Measurements from ENCODE around the gene MTHFS. TPM values are rescaled to one million over a fixed set of nuclear protein-coding genes. Genes with fewer than 3 reads are reported as not detected.

Gene MTHFS
- total and polyA plus RNA-seq, 5 donors from 2014 or later: 12.6 to 88.5 (median 78.7) TPM

GRCh38 chr15:79831604-79832003 lies 65.2 kb downstream of the MTHFS start:
- H3K27ac ChIP-seq (ENCODE audit: insufficient read depth, low read length, poor library complexity, severe bottlenecking): no peak overlapping the region
- no peak overlapping the region for H3K4me3 ChIP-seq (ENCODE audit: low read depth, low read length)
- no peaks in the 10 kb centered on the region for H3K9me3 ChIP-seq (ENCODE audit: control insufficient read depth in 2 of 2, low read length in 2 of 2)
- Mint-ChIP-seq H3K27me3 (no peaks in the 10 kb centered on the region), H3K9me3 (peaks cover 0 to 2% (median 0%) of the 10 kb centered on the region in 7 donors), H3K4me3 (no peak overlapping the region), H3K27ac (no peak overlapping the region), H3K36me3 (peaks cover 13% of the 10 kb centered on the region), H3K4me1 (peaks cover 0 to 8% (median 4%) of the 10 kb centered on the region in 4 donors)
- ATAC-seq (ENCODE audit: low read depth in 2 of 2): no peak
- no peaks in the 10 kb centered on the region for H3K4me1 ChIP-seq (ENCODE audit: control insufficient read depth, insufficient read depth, low read length, poor library complexity, severe bottlenecking)
- H3K36me3 ChIP-seq (ENCODE audit: control insufficient read depth, insufficient read depth, low read length): no peaks in the 10 kb centered on the region
- DNase-seq: no peak
- H3K27me3 ChIP-seq (ENCODE audit: control insufficient read depth, insufficient read depth, low read length): no peaks in the 10 kb centered on the region

GRCh38 chr15:79829950-79830349 lies 66.9 kb downstream of the MTHFS start:
- Mint-ChIP-seq H3K4me1 (peaks cover 0 to 8% (median 2%) of the 10 kb centered on the region in 4 donors), H3K4me3 (no peak overlapping the region), H3K9me3 (peaks cover 0 to 2% (median 0%) of the 10 kb centered on the region in 7 donors), H3K36me3 (peaks cover 18% of the 10 kb centered on the region), H3K27me3 (no peaks in the 10 kb centered on the region), H3K27ac (no peak overlapping the region)
- DNase-seq (no peak), ATAC-seq (ENCODE audit: low read depth in 2 of 2) (no peak)
- no peaks in the 10 kb centered on the region for H3K4me1 ChIP-seq (ENCODE audit: control insufficient read depth, insufficient read depth, low read length, poor library complexity, severe bottlenecking)
- no peaks in the 10 kb centered on the region for H3K27me3 ChIP-seq (ENCODE audit: control insufficient read depth, insufficient read depth, low read length)
- H3K36me3 ChIP-seq (ENCODE audit: control insufficient read depth, insufficient read depth, low read length): no peaks in the 10 kb centered on the region
- no peaks in the 10 kb centered on the region for H3K9me3 ChIP-seq (ENCODE audit: control insufficient read depth in 2 of 2, low read length in 2 of 2)
- no peak overlapping the region for H3K4me3 ChIP-seq (ENCODE audit: low read depth, low read length)
- no peak overlapping the region for H3K27ac ChIP-seq (ENCODE audit: insufficient read depth, low read length, poor library complexity, severe bottlenecking)

DNA sequence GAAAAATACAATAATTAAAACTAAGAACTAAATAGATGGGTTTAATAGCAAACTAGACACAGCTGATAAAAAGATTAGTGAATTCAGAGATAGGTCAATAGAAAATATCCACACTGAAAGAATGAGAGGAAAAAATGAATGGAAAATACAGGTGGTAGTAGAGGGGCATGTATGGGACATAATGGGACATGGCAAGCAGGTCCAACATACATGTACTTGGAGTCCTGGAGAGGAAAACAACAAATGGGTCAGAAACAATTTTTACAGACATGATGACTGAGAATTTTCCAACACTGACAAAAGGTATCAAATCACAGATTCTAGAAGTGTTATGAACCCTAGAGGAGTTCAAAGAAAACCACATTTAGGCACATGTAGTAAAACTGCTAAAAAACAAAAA lies 68.4 kb downstream of the MTHFS start:
- no peak overlapping the region for H3K4me3 Mint-ChIP-seq
- H3K4me1 Mint-ChIP-seq: peaks cover 0 to 8% (median 2%) of the 10 kb centered on the region in 4 donors

GRCh38 chr15:79826800-79827199 lies 70.0 kb downstream of the MTHFS start:
- no peak overlapping the region for H3K4me3 Mint-ChIP-seq
- no peak for DNase-seq
- H3K9me3 ChIP-seq (ENCODE audit: control insufficient read depth in 2 of 2, low read length in 2 of 2): no peaks in the 10 kb centered on the region

More for the DNA sequence above, 68.4 kb downstream of the MTHFS start:
- H3K27me3 ChIP-seq (ENCODE audit: control insufficient read depth, insufficient read depth, low read length): no peaks in the 10 kb centered on the region
- no peaks in the 10 kb centered on the region for H3K9me3 ChIP-seq (ENCODE audit: control insufficient read depth in 2 of 2, low read length in 2 of 2)
- Mint-ChIP-seq H3K36me3 (peaks cover 21% of the 10 kb centered on the region), H3K27ac (no peak overlapping the region), H3K9me3 (no peaks in the 10 kb centered on the region), H3K27me3 (no peaks in the 10 kb centered on the region)
- no peaks in the 10 kb centered on the region for H3K36me3 ChIP-seq (ENCODE audit: control insufficient read depth, insufficient read depth, low read length)
- H3K4me3 ChIP-seq (ENCODE audit: low read depth, low read length): no peak overlapping the region
- ATAC-seq (ENCODE audit: low read depth in 2 of 2): no peak
- DNase-seq: no peak
- H3K4me1 ChIP-seq (ENCODE audit: control insufficient read depth, insufficient read depth, low read length, poor library complexity, severe bottlenecking): no peaks in the 10 kb centered on the region
- no peak overlapping the region for H3K27ac ChIP-seq (ENCODE audit: insufficient read depth, low read length, poor library complexity, severe bottlenecking)

GRCh38 chr15:79824136-79824701 lies 72.6 kb downstream of the MTHFS start:
- no peak overlapping the region for H3K4me3 Mint-ChIP-seq
- DNase-seq (no peak), ATAC-seq (ENCODE audit: low read depth in 2 of 2) (no peak)
- H3K27me3 Mint-ChIP-seq: no peaks in the 10 kb centered on the region
- H3K27ac ChIP-seq (ENCODE audit: insufficient read depth, low read length, poor library complexity, severe bottlenecking): no peak overlapping the region
- no peaks in the 10 kb centered on the region for H3K27me3 ChIP-seq (ENCODE audit: control insufficient read depth, insufficient read depth, low read length)
- no peak overlapping the region for H3K4me3 ChIP-seq (ENCODE audit: low read depth, low read length)
- no peak overlapping the region for H3K27ac Mint-ChIP-seq
- H3K9me3 Mint-ChIP-seq: peaks cover 0 to 9% (median 2%) of the 10 kb centered on the region in 7 donors
- H3K4me1 ChIP-seq (ENCODE audit: control insufficient read depth, insufficient read depth, low read length, poor library complexity, severe bottlenecking): no peaks in the 10 kb centered on the region
- peaks cover 0 to 2% (median 0%) of the 10 kb centered on the region in 4 donors for H3K4me1 Mint-ChIP-seq
- no peaks in the 10 kb centered on the region for H3K36me3 ChIP-seq (ENCODE audit: control insufficient read depth, insufficient read depth, low read length)
- H3K36me3 Mint-ChIP-seq: peaks cover 14% of the 10 kb centered on the region
- H3K9me3 ChIP-seq (ENCODE audit: control insufficient read depth in 2 of 2, low read length in 2 of 2): peaks cover 0 to 4% of the 10 kb centered on the region in 2 experiments

More at GRCh38 chr15:79826800-79827199, 70.0 kb downstream of the MTHFS start:
- H3K4me1 ChIP-seq (ENCODE audit: control insufficient read depth, insufficient read depth, low read length, poor library complexity, severe bottlenecking): no peaks in the 10 kb centered on the region
- H3K4me3 ChIP-seq (ENCODE audit: low read depth, low read length): no peak overlapping the region
- ATAC-seq (ENCODE audit: low read depth in 2 of 2): no peak
- no peak overlapping the region for H3K27ac Mint-ChIP-seq
- no peaks in the 10 kb centered on the region for H3K36me3 ChIP-seq (ENCODE audit: control insufficient read depth, insufficient read depth, low read length)
- H3K27ac ChIP-seq (ENCODE audit: insufficient read depth, low read length, poor library complexity, severe bottlenecking): no peak overlapping the region
- peaks cover 16% of the 10 kb centered on the region for H3K36me3 Mint-ChIP-seq
- H3K27me3 ChIP-seq (ENCODE audit: control insufficient read depth, insufficient read depth, low read length): no peaks in the 10 kb centered on the region
- no peaks in the 10 kb centered on the region for H3K27me3 Mint-ChIP-seq
- peaks cover 0 to 2% (median 0%) of the 10 kb centered on the region in 4 donors for H3K4me1 Mint-ChIP-seq
- no peaks in the 10 kb centered on the region for H3K9me3 Mint-ChIP-seq

DNA sequence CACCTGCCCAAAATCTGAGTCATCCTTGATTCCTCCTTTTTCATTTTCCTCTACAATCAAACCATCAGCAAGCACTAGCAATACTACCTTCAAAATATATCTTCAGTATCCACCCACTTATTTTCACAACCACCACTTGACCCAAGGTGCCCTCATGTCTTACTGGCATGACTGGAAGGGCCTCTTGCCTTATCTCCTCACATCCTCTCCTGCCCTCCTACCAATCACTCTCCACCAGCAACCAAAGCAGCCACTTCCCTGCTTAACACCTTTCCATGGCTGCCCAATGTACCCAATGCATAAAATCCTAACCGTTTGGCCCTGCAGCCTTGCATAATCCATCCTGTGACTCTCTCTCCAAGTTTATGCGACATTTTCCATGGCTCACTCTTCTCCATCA lies 76.0 kb downstream of the MTHFS start:
- no peaks in the 10 kb centered on the region for H3K27me3 ChIP-seq (ENCODE audit: control insufficient read depth, insufficient read depth, low read length)
- peaks cover 7% of the 10 kb centered on the region for H3K36me3 Mint-ChIP-seq
- H3K4me1 Mint-ChIP-seq: no peaks in the 10 kb centered on the region
- no peak for DNase-seq
- H3K27ac ChIP-seq (ENCODE audit: insufficient read depth, low read length, poor library complexity, severe bottlenecking): no peak overlapping the region
- H3K9me3 Mint-ChIP-seq: peaks cover 0 to 9% (median 3%) of the 10 kb centered on the region in 7 donors
- no peak for ATAC-seq (ENCODE audit: low read depth in 2 of 2)
- H3K27ac Mint-ChIP-seq: no peak overlapping the region
- H3K36me3 ChIP-seq (ENCODE audit: control insufficient read depth, insufficient read depth, low read length): no peaks in the 10 kb centered on the region
- H3K4me1 ChIP-seq (ENCODE audit: control insufficient read depth, insufficient read depth, low read length, poor library complexity, severe bottlenecking): no peaks in the 10 kb centered on the region
- no peak overlapping the region for H3K4me3 ChIP-seq (ENCODE audit: low read depth, low read length)
- H3K9me3 ChIP-seq (ENCODE audit: control insufficient read depth in 2 of 2, low read length in 2 of 2): peaks cover 0 to 4% of the 10 kb centered on the region in 2 experiments
- H3K4me3 Mint-ChIP-seq: no peak overlapping the region
- no peaks in the 10 kb centered on the region for H3K27me3 Mint-ChIP-seq

- Mint-ChIP-seq H3K9me3 (peaks cover 0 to 9% (median 3%) of the 10 kb centered on the region in 7 donors), H3K4me3 (no peak overlapping the region), H3K36me3 (peaks cover 5% of the 10 kb centered on the region), H3K27ac (no peak overlapping the region), H3K4me1 (no peaks in the 10 kb centered on the region), H3K27me3 (no peaks in the 10 kb centered on the region)
- H3K27ac ChIP-seq (ENCODE audit: insufficient read depth, low read length, poor library complexity, severe bottlenecking): no peak overlapping the region
- no peak for ATAC-seq (ENCODE audit: low read depth in 2 of 2)
- DNase-seq: no peak
- H3K36me3 ChIP-seq (ENCODE audit: control insufficient read depth, insufficient read depth, low read length): no peaks in the 10 kb centered on the region
- H3K4me3 ChIP-seq (ENCODE audit: low read depth, low read length): no peak overlapping the region
- no peaks in the 10 kb centered on the region for H3K4me1 ChIP-seq (ENCODE audit: control insufficient read depth, insufficient read depth, low read length, poor library complexity, severe bottlenecking)
- peaks cover 0 to 4% of the 10 kb centered on the region in 2 experiments for H3K9me3 ChIP-seq (ENCODE audit: control insufficient read depth in 2 of 2, low read length in 2 of 2)
- no peaks in the 10 kb centered on the region for H3K27me3 ChIP-seq (ENCODE audit: control insufficient read depth, insufficient read depth, low read length)
These were observed 76.6 kb downstream of the MTHFS start for GRCh38 chr15:79820176-79820575.

GRCh38 chr15:79816571-79816970 lies 80.2 kb downstream of the MTHFS start:
- Histone ChIP-seq H3K36me3 (ENCODE audit: control insufficient read depth, insufficient read depth, low read length) (no peaks in the 10 kb centered on the region), H3K27me3 (ENCODE audit: control insufficient read depth, insufficient read depth, low read length) (no peaks in the 10 kb centered on the region), H3K4me3 (ENCODE audit: low read depth, low read length) (no peak overlapping the region), H3K4me1 (ENCODE audit: control insufficient read depth, insufficient read depth, low read length, poor library complexity, severe bottlenecking) (no peaks in the 10 kb centered on the region), H3K9me3 (ENCODE audit: control insufficient read depth in 2 of 2, low read length in 2 of 2) (peaks cover 0 to 4% of the 10 kb centered on the region in 2 experiments), H3K27ac (ENCODE audit: insufficient read depth, low read length, poor library complexity, severe bottlenecking) (no peak overlapping the region)
- H3K9me3 Mint-ChIP-seq: peaks cover 0 to 9% (median 3%) of the 10 kb centered on the region in 7 donors
- no peak overlapping the region for H3K27ac Mint-ChIP-seq
- H3K36me3 Mint-ChIP-seq: no peaks in the 10 kb centered on the region
- H3K4me3 Mint-ChIP-seq: no peak overlapping the region
- DNase-seq (no peak), ATAC-seq (ENCODE audit: low read depth in 2 of 2) (no peak)
- H3K27me3 Mint-ChIP-seq: no peaks in the 10 kb centered on the region
- H3K4me1 Mint-ChIP-seq: no peaks in the 10 kb centered on the region
